Ramos (cell line): ENCODE results near the gene TGFBR1.

Experiments used
- in situ Hi-C: fragments of 300-500 bp; cut with MboI; formaldehyde crosslinking; loops from one replicate; pipeline ENCODE4 v1.14.3; 2022; ENCODE audit warnings: low sequenced_read_pairs; ENCODE audit not compliant: unreplicated experiment

The TGFBR1 gene

DNA sequence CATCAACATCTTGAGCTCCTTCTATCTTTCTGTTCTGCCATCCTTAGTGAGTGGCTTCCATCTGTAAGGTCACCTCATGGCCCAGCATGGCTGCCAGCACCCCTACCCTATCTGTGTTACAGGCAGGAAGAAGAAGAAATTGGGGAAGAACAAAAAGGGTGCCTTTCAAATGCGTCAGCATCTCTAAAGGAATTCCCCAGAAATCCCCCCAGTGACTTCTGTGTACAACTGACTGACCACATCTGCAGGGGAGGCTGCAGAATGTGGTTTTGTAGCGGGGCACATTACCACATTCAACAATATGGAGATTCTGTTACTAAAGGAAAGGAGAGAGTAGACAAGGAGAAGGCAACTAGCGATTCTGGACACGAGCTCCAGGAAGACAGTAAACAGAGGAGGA, 76.7 kb downstream of the TGFBR1 start:
- in situ Hi-C loops: loop anchor here (25.0 kb wide), 1 partner anchor 1406 kb away; the partner anchor contains the start of gene CAVIN4

DNA sequence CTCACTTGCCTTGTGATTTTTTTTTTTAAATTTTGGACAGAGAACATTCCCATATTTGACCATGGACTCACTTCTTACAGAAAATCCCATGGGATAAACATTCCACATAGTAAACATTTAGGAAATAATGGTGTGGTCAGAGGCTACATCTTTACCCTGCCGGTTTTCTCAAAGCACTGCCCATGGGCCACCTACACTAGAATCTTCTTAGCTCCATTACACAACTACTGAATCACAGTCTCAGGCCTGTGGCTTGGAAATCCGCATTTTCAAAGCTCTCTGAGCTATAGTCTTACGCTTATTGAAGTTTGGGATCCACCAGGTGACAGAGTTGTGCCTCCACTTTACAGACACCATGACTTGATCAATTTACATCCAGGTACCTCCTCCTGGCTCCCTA, 77.4 kb downstream of the TGFBR1 start:
- in situ Hi-C loops: loop anchor here (25.0 kb wide), 1 partner anchor 1405 kb away; the partner anchor contains the start of gene CAVIN4

DNA sequence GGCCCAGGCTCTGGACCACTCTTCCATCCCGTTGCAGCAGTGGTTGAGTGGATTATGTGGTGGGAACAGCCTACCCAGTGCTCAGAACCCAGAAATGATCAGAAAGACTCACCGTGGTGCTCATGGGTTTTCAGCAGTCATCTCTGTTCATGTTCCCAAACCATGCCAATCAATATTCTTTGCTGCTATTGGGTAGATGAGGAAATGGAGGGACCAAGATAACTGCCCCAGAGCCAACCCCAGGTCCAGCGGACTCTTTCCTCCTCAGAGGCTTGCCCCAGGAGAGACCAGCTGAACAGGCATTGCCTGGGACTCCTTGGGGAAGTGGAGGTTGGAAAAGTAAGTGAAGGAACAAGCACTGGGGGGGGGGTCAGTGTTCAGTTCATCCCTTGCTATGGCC, 78.7 kb downstream of the TGFBR1 start:
- in situ Hi-C loops: loop anchor here (25.0 kb wide), 1 partner anchor 1404 kb away; the partner anchor contains the start of gene CAVIN4

DNA sequence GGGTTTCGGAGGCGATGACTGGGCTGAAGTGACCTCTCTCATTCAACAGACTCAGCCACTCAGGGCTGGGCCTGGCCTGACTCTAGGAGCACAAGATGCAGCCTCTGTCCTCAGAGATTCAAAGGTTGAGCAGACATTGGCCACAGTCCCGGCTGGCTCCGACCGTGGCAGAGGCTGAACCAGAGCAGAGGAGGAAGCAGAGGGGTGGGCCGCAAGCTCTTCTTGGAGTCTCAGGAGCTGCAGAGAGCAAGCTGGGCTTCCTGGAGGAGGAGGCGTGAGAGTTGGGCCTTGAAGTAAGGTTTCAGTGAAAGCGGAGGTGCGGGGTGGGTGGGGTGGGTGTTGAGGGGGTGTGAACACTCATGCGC, 79.2 kb downstream of the TGFBR1 start:
- in situ Hi-C loops: loop anchor here (25.0 kb wide), 1 partner anchor 1403 kb away; the partner anchor contains the start of gene CAVIN4

DNA sequence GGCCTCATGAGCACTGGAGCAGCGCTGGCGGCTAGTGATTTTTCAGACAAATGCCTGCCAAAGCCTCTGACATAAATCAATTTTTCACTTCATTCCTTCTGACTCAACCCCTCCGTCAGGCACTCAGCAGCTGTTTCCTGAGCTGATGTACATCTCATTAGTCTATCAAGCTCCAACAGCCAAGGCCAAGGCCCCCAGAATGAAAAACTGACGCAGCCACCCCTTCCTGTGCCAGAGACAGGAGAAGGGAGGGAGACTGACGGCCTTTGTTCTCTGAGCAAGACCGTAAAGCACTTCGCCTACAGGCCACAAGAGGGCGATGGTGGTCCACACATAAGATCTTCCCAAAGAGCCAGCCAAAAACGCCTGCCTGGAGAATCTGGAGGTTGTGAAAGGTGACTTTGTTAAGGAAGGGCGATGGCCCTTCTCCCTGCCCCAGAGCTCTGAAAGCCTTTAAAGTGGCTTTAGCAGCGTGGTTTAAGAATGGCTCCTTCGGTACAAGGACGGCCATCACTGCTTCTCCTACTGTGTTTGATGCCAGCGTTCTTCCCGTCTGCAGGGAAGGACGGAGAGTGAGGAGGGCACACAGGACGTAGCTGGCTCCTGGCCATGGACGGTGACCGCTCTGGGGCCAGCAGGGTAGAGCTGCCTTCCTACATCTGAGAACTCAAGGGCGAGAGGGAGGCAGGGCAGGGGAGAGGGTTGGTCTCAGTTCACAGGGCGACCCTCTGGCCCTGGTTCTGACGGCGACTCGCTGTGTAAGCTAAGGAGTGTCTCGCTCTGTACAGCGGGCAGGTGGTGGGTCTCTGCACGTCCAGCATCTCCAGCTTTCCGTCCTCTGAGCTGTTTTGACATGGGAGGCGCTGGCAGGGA, 79.8 kb downstream of the TGFBR1 start:
- in situ Hi-C loops: loop anchor here (25.0 kb wide), 1 partner anchor 1403 kb away; the partner anchor contains the start of gene CAVIN4

DNA sequence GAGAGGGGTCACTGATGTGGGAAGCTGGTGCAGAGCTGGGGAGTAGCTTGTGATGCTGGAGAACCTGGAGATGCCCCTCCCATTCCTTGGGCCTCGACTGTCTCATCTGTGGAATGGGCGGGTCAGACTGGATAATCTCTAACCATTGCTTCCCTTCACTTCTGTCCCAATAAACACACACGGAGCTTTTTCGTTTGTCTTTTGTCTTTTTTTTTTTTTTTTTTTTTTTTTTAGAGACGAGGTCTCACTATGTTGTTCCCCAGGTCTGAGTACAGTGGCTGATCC, 80.4 kb downstream of the TGFBR1 start:
- in situ Hi-C loops: loop anchor here (25.0 kb wide), 1 partner anchor 1402 kb away; the partner anchor contains the start of gene CAVIN4

DNA sequence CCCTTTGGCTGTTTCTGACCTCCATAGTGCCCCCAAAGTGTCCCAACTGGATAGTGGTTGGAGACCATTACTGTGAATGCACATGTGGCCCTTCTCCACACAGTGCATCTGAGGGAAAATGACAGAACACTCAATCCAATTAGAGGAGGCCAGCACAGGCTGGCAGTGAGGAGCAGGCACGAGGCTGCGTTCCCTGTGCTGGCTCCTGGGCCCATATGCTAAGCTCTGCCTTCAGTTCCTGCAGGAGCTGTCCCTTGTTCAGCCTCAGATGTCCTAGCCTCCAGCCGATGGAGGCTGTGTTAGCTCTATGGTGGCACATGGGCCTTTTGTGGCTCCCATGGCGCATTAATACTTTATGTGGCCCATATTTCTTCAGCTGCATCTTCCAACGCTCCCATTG, 81.0 kb downstream of the TGFBR1 start:
- in situ Hi-C loops: loop anchor here (25.0 kb wide), 1 partner anchor 1401 kb away; the partner anchor contains the start of gene CAVIN4

DNA sequence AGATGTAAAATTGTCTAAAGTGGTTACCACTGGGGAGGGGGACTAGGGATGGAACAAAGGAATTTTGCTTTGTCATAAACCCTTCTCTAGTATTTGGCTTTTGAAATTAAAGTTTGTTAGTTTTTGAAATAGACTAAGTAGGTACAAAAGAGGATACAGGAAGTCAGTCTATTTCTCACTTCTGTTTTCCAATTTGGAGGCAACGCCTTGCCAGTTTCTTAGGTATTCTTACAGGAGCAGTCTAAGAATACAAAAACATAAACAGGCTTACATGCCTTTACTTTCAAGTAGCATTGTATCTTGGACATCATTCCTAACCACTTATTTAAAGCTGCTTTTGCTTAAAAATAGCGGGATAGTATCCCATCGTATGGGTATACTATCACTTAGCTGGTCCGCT, 82.4 kb downstream of the TGFBR1 start:
- in situ Hi-C loops: loop anchor here (25.0 kb wide), 1 partner anchor 1400 kb away; the partner anchor contains the start of gene CAVIN4

DNA sequence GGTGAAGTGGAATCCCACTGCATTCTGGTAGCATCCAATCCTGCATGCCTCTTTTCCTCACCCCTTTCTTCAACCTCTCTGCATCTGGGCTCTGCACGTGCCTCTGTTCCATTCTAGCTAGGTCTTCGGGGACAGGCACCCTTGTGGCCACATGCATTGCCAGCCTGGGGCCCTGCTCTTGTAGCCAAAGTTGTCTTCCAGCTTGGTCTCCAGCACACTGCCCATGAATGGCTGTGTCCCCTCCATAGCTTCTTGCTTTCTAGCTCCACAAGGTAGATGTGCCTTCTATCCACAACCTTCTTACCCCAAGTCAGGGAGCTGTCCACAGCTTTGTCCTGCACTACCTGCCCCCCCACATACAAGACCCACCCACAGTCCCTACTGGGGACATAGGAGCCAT, 84.3 kb downstream of the TGFBR1 start:
- in situ Hi-C loops: loop anchor here (25.0 kb wide), 1 partner anchor 1398 kb away; the partner anchor contains the start of gene CAVIN4

DNA sequence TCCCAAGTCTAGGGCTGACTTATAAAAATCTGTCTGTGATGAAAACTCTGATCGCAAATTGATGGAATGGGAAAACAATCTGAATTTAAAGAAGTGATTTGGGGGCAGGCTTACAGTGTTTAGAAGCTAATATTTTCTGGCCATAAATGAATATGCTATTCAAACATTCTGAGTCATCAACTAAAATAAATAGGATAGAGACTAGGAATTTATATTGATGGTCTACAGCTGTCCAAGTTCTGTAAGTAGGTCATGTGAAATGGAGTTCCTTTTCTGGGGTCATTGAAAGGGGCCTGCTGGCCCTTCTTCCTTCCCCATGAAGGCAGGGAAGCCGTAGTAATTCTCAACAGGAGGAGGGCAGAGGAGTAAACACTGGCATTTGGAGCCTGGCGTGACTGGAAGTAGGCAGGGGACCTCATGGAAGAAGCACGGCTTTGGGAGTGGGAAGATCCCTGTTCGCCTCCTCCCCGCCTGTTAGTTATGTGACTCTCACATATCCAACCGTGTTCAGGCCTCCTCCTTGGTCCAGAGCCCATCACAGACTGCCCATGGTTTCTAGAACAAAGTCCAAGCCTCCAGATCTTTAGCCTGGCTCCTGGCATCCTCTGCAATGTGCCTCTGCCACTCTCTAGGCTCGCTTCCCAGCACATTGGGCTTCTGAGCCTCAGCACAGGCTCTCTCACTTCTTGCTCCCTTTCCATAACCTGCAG, 85.1 kb downstream of the TGFBR1 start:
- in situ Hi-C loops: loop anchor here (25.0 kb wide), 1 partner anchor 1397 kb away; the partner anchor contains the start of gene CAVIN4

DNA sequence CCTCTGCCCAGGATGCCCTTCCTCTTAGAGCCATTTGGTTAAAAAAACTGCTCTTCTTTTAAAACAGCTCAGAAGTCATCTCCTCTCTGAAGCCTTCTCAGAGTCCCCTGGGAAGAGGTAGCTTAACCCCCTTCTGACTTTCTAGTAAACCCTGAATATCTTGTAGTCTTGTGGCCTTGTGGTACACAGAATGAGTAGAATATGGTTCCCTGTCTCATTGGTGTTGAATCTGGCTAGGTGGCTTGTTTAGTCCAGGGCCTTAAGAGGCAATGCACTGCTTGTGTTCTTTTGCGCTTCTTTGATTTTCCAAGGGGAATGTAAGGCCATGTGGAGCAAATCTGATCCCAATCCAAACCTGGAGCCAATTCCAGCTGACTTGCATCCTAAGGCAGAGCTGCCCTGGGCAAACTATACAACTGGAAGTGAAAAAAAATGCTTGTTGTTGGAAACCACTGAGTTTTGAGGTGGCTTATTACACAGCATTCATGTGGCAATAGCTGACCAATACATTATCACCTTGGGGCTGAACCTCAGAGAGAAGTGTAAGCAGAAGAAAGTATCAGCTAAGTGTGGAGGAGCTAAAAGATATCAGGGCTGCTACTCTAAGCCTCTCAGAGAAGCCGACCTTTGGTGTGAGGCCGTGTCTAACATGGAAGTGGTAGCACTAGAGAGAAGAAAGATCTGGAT, 85.8 kb downstream of the TGFBR1 start:
- in situ Hi-C loops: loop anchor here (25.0 kb wide), 1 partner anchor 1397 kb away; the partner anchor contains the start of gene CAVIN4

DNA sequence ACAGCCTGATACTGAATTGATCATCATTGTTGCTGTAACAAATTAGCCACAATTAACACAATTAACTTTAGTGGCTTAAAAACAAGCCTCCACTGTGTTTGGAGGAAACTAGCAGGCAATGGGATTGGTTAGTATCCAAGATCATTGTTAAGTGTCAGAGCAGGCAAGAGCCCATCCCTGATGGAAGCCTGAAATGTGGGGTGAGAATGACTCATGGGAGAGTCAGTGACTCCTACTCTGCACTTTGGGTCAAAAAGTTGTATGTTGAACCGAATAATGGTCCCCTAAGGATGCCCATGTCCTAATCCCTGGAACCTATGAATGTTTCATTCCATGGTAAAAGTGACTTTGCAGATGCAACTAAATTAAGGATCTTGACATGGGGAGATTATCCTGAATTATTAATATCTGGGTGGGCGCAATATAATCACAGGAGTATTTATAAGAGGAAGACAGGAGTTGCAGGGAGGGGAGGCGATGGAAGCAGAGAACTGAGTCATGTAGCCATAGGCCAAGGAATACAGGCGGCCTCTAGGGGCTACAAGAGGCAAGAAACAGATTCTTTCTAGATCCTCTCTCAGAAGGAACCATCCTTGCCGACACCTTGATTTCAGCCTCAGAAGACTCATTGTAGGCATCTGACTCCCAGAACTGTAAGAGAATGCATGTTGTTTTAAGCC, 88.0 kb downstream of the TGFBR1 start:
- in situ Hi-C loops: loop anchor here (25.0 kb wide), 1 partner anchor 1394 kb away; the partner anchor contains the start of gene CAVIN4

DNA sequence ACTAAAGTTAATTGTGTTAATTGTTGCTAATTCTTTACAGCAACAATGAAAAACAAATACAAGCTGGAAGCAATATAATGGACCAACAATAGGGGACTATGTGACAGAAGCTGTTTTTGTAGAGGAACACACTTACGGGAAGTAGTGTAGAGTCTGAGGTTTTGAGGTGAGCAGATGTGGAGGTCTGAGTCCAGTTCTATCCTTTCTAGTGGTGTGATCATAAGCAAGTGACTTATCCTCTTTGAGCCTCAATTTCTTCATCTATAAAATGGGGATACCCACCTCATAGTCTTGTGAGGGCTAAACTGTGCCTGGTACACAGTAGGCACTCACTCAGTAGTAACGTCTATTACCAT, 88.5 kb downstream of the TGFBR1 start:
- in situ Hi-C loops: loop anchor here (25.0 kb wide), 1 partner anchor 1394 kb away; the partner anchor contains the start of gene CAVIN4

DNA sequence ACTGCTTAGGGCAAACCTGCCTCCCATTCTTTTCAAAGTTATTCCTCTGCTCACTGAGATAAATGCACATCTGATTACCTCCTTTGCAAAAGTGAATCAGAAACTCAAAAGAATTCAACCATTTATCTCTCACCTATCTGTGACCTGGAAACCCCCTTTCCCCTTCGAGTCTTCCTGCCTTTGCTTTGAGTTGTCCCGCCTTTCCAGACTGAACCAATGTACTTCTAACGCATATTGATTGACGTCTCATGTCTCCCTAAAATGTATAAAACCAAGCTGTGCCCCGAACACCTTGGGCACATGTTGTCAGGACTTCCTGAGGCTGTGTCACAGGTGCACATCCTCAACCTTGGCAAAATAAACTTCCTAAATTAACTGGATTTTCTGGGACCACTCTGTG, 91.6 kb downstream of the TGFBR1 start:
- in situ Hi-C loops: loop anchor here (25.0 kb wide), 1 partner anchor 1391 kb away; the partner anchor contains the start of gene CAVIN4

DNA sequence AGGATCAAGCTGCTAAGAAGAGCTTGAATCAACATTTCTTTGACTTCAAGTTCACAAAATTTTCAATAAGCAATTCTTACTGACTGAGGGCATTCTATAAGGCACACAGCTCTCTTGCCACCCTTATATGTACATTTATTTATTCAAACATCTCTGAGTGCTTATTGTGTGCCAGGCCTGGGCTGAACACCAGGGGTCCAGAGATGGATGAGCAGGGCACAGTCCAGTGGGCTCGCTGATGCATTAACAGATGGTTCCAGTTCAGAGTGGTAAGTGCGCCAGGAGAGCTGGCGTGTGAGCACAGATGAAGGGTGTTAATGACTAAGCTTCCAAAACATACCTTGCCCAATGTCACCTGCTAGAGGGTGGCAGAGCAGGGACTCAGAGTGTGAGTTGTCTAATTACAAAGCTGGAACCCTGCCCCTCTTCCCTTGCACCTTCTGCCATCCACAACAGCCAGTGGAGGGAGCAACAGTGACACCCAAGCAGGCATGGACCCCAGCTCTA, 92.3 kb downstream of the TGFBR1 start:
- in situ Hi-C loops: loop anchor here (25.0 kb wide), 1 partner anchor 1390 kb away; the partner anchor contains the start of gene CAVIN4

DNA sequence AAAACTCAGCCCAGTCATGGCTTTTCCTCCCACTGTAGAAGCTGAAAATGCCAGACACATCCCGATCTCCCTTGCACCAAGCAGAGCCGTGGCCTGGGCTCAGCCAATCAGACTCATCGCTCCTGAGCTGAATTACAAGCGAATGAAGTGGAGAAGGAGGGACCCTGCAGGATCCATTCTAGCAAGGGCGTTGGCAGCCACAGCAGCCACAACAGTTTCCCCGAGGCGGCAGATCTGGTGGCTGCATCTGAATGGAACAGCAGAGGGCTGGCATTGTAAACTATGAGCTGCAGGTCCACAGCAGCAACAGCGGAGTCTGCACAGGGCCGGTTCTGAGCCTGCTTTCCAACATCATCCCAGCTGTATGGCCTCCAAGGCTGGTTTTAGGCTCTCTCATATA, 93.1 kb downstream of the TGFBR1 start:
- in situ Hi-C loops: loop anchor here (25.0 kb wide), 1 partner anchor 1389 kb away; the partner anchor contains the start of gene CAVIN4

DNA sequence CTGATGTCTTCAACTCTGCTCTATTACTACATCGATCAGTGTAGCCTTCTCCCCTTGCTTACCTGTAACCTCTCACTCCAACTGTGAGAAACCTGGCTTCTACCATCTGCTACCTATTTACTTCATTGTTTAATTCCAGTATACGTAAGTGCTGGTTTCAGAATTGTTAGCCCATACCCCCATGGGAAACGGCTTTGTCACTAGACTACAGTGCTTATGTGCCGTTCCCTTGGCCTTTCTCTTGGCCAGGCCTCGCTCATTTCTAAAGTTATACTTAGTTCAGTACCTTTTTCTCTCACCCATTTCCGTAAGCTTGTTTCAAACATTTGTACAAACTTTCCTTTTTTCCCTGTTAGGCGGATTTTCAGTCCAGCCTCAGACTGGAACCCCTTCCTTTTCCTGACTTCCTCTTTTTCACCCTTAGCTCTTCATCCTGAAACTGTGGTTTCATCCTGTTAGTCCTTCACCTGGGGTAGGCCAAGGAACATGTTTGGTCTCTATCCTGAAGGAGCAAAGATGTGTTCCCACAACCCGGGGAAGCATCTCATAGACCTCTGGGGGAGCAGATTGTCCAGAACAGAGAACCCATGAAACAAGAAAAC, 95.1 kb downstream of the TGFBR1 start:
- in situ Hi-C loops: loop anchor here (25.0 kb wide), 1 partner anchor 1387 kb away; the partner anchor contains the start of gene CAVIN4

DNA sequence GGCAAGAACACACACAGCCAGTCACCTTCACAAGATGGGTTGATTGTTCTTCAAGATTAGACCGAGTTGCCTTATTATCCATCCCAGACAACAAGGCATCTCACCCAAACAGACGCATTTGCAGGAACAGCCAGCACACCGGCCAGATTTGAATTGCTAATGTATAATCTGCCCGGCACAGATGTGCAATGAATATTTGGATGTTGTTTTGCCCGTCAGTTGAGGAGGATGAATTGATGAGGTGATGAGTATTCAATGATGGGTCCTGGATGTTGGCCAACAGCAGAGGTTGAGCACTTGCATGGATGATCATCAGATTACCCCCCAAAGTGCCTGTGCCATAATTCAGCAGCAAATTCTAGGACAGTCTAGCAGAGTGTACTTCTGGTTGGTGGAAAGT, 96.7 kb downstream of the TGFBR1 start:
- in situ Hi-C loops: no loop called here
